ENCODE results near the gene MBOAT2.

DNA sequence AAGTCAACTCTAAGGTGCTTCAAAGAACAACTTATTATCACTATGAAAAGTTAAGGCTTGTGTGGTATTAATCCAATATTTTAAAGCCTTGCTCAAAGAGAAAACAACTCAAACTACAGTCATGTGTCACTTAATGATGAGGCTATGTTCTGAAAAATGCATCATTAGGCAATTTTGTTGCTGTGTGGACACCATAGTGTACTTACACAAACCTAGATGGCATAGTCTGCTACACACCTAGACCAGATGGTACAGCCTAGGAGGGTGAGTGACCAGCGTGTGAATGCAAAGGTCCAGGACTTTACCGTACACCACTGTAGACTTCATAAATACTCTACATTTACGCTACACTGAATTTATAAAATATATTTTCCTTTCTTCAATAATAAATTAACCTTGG, 3.0 kb downstream of the MBOAT2 start:
- TF ChIP-seq, protein P1, sequence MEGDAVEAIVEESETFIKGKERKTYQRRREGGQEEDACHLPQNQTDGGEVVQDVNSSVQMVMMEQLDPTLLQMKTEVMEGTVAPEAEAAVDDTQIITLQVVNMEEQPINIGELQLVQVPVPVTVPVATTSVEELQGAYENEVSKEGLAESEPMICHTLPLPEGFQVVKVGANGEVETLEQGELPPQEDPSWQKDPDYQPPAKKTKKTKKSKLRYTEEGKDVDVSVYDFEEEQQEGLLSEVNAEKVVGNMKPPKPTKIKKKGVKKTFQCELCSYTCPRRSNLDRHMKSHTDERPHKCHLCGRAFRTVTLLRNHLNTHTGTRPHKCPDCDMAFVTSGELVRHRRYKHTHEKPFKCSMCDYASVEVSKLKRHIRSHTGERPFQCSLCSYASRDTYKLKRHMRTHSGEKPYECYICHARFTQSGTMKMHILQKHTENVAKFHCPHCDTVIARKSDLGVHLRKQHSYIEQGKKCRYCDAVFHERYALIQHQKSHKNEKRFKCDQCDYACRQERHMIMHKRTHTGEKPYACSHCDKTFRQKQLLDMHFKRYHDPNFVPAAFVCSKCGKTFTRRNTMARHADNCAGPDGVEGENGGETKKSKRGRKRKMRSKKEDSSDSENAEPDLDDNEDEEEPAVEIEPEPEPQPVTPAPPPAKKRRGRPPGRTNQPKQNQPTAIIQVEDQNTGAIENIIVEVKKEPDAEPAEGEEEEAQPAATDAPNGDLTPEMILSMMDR (IDR thresholded peaks at IDR 0.05; ENCODE audit: low read depth, low read length, missing input control), result no peak
- TF ChIP-seq TAF1 (conservative IDR thresholded peaks at IDR 0.05), result no peak
- no peak for TF ChIP-seq GABPA (IDR thresholded peaks at IDR 0.05 in 1 of 2, conservative IDR thresholded peaks at IDR 0.05 in 1 of 2)
- TF ChIP-seq RAD21 (IDR thresholded peaks at IDR 0.05), result no peak
- TF ChIP-seq, protein P2, sequence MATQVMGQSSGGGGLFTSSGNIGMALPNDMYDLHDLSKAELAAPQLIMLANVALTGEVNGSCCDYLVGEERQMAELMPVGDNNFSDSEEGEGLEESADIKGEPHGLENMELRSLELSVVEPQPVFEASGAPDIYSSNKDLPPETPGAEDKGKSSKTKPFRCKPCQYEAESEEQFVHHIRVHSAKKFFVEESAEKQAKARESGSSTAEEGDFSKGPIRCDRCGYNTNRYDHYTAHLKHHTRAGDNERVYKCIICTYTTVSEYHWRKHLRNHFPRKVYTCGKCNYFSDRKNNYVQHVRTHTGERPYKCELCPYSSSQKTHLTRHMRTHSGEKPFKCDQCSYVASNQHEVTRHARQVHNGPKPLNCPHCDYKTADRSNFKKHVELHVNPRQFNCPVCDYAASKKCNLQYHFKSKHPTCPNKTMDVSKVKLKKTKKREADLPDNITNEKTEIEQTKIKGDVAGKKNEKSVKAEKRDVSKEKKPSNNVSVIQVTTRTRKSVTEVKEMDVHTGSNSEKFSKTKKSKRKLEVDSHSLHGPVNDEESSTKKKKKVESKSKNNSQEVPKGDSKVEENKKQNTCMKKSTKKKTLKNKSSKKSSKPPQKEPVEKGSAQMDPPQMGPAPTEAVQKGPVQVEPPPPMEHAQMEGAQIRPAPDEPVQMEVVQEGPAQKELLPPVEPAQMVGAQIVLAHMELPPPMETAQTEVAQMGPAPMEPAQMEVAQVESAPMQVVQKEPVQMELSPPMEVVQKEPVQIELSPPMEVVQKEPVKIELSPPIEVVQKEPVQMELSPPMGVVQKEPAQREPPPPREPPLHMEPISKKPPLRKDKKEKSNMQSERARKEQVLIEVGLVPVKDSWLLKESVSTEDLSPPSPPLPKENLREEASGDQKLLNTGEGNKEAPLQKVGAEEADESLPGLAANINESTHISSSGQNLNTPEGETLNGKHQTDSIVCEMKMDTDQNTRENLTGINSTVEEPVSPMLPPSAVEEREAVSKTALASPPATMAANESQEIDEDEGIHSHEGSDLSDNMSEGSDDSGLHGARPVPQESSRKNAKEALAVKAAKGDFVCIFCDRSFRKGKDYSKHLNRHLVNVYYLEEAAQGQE (IDR thresholded peaks at IDR 0.05), result no peak
- no peak for TF ChIP-seq JUND (IDR thresholded peaks at IDR 0.05)
- no peak for TF ChIP-seq EGR1 (IDR thresholded peaks at IDR 0.05; ENCODE audit: low read depth in 2 of 2)
- no peak for TF ChIP-seq HNF4G (IDR thresholded peaks at IDR 0.05)
- TF ChIP-seq RXRA (IDR thresholded peaks at IDR 0.05), result no peak
- no peak for TF ChIP-seq YY1 (IDR thresholded peaks at IDR 0.05)
